T-helper 1 cell treated with Interleukin-12 subunit alpha and Interleukin-12 subunit beta and Interleukin-4 antibody, amounts not matched to agents 30 μg/mL and 1 μg/mL, for 36 hours (primary cell): Measurements from ENCODE around the gene DTWD2.
"Not testable (repeated sequence)": the region's sequence is repeated elsewhere in the genome, so short reads cannot be mapped to it uniquely, and the experiment has no call there.

Experiments
- H3K27ac Mint-ChIP-seq: one replicate; pipeline ENCODE4 v1.8.0; 2021; ENCODE audit warnings: mild to moderate bottlenecking, mixed read lengths
- H3K27me3 Mint-ChIP-seq: one replicate; pipeline ENCODE4 v1.8.0; 2021; ENCODE audit warnings: low read depth, mixed read lengths
- H3K36me3 Mint-ChIP-seq: one replicate; pipeline ENCODE4 v1.8.0; 2021; ENCODE audit warnings: low read depth, mixed read lengths
- H3K4me1 Mint-ChIP-seq: one replicate; pipeline ENCODE4 v1.8.0; 2021; ENCODE audit warnings: low read depth, mixed read lengths
- H3K4me3 Mint-ChIP-seq: one replicate; pipeline ENCODE4 v1.8.0; 2021; ENCODE audit warnings: mild to moderate bottlenecking, moderate library complexity, mixed read lengths
- H3K9me3 Mint-ChIP-seq: one replicate; pipeline ENCODE4 v1.8.0; 2021; ENCODE audit warnings: mixed read lengths

Gene DTWD2

GRCh38 chr5:118950354-118950753, 38.0 kb downstream of the DTWD2 start:
- H3K27me3 Mint-ChIP-seq, H3K36me3 Mint-ChIP-seq, H3K27ac Mint-ChIP-seq, H3K9me3 Mint-ChIP-seq, H3K4me1 Mint-ChIP-seq, H3K4me3 Mint-ChIP-seq: not testable (repeated sequence)

DNA sequence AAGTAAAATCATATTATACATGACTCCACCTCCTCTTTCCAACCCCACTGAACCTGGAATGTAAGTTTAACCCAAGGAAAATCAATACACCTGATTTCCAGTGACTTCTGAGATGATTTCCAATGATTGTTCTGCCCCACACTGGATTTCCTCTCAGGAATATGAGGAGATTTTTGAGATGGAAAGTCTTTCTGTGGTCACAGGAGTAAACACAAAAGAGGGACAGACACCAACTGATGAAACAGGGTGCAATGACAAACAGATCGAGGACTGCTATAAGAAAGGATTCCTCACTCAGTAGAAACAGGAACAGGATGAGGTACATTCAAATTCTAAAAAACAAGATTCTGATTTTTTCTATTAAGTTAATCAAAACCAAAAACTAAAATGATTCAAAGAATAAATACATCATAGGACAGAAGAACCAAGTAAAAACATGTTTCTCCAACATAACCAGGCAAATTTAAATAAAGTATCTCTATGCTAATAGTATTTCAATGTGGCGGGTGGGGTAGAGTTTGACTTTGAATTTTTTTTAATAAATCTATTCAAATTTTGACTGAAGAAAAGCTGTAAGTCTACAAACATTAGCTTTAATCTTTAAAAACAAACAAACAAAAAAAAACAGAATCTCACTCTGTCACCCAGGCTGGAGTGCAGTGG, 42.1 kb downstream of the DTWD2 start:
- H3K4me1 Mint-ChIP-seq, result no peaks in the 10 kb centered on the region
- no peak overlapping the region for H3K4me3 Mint-ChIP-seq
- no peaks in the 10 kb centered on the region for H3K9me3 Mint-ChIP-seq
- no peak overlapping the region for H3K27ac Mint-ChIP-seq
- no peaks in the 10 kb centered on the region for H3K36me3 Mint-ChIP-seq
- no peaks in the 10 kb centered on the region for H3K27me3 Mint-ChIP-seq

- H3K4me1 Mint-ChIP-seq, result no peaks in the 10 kb centered on the region
- no peaks in the 10 kb centered on the region for H3K9me3 Mint-ChIP-seq
- H3K4me3 Mint-ChIP-seq, result no peak overlapping the region
- H3K27me3 Mint-ChIP-seq, result no peaks in the 10 kb centered on the region
- no peak overlapping the region for H3K27ac Mint-ChIP-seq
- H3K36me3 Mint-ChIP-seq, result no peaks in the 10 kb centered on the region
Measured at GRCh38 chr5:118937393-118938061, 50.8 kb downstream of the DTWD2 start.

DNA sequence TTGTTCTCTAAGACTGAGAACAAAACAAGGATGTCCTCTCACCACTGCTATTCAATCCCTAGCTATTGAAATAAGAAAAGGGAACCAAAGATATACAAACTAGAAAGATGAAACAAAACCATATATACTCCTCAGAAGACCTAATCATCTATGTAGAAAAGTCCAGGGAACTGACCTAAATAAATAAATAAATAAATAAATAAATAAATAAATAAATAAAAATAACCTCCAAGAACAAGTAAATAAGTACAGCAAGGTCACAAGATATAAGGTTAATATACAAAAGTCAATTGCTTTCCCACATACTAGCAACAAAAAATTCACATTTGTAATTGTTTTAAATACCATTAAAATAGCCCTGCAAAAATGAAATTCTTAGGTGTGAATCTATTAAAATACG, 54.6 kb downstream of the DTWD2 start:
- Mint-ChIP-seq H3K27ac (no peak overlapping the region), H3K4me3 (no peak overlapping the region)

GRCh38 chr5:118931564-118931963, 56.8 kb downstream of the DTWD2 start:
- H3K9me3 Mint-ChIP-seq, result no peaks in the 10 kb centered on the region
- no peaks in the 10 kb centered on the region for H3K4me1 Mint-ChIP-seq
- H3K4me3 Mint-ChIP-seq, result no peak overlapping the region
- H3K27me3 Mint-ChIP-seq, result no peaks in the 10 kb centered on the region
- H3K36me3 Mint-ChIP-seq, result no peaks in the 10 kb centered on the region
- H3K27ac Mint-ChIP-seq, result no peak overlapping the region

More for the DNA sequence above, 54.6 kb downstream of the DTWD2 start:
- no peaks in the 10 kb centered on the region for H3K9me3 Mint-ChIP-seq
- H3K4me1 Mint-ChIP-seq, result no peaks in the 10 kb centered on the region
- H3K36me3 Mint-ChIP-seq, result no peaks in the 10 kb centered on the region
- H3K27me3 Mint-ChIP-seq, result no peaks in the 10 kb centered on the region

- Mint-ChIP-seq H3K4me1 (no peaks in the 10 kb centered on the region), H3K27ac (no peak overlapping the region), H3K36me3 (no peaks in the 10 kb centered on the region), H3K4me3 (no peak overlapping the region), H3K27me3 (no peaks in the 10 kb centered on the region), H3K9me3 (no peaks in the 10 kb centered on the region)
Measured at GRCh38 chr5:118924006-118924389, 64.3 kb downstream of the DTWD2 start.

GRCh38 chr5:118923295-118924005, 64.9 kb downstream of the DTWD2 start:
- Mint-ChIP-seq H3K27me3 (no peaks in the 10 kb centered on the region), H3K4me1 (no peaks in the 10 kb centered on the region), H3K9me3 (no peaks in the 10 kb centered on the region)

GRCh38 chr5:118921866-118922265, 66.5 kb downstream of the DTWD2 start:
- Mint-ChIP-seq H3K9me3 (no peaks in the 10 kb centered on the region), H3K27me3 (no peaks in the 10 kb centered on the region), H3K36me3 (no peaks in the 10 kb centered on the region), H3K4me3 (no peak overlapping the region), H3K27ac (no peak overlapping the region), H3K4me1 (no peaks in the 10 kb centered on the region)

More at GRCh38 chr5:118923295-118924005, 64.9 kb downstream of the DTWD2 start:
- no peak overlapping the region for H3K27ac Mint-ChIP-seq
- no peaks in the 10 kb centered on the region for H3K36me3 Mint-ChIP-seq
- H3K4me3 Mint-ChIP-seq, result no peak overlapping the region

DNA sequence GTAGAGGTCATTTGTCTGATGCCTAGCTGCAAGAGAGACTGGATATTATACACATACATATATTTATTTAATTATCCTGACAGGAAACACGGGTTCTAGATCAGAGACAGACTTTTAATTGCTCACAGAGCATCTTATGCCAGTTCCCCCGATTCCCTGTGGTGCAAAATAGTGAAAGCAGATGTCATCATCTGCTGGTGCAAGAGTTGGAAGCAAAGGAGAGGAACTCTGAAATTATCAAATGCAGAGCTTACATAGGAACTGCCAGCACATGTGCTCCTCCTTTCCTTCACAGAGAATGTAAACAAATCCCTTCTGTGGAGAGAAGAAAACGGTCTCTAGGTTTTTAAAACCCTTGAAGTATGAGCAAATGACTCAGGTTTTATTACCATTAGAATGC, 69.3 kb downstream of the DTWD2 start:
- Mint-ChIP-seq H3K27me3 (no peaks in the 10 kb centered on the region), H3K4me3 (no peak overlapping the region), H3K27ac (no peak overlapping the region)

DNA sequence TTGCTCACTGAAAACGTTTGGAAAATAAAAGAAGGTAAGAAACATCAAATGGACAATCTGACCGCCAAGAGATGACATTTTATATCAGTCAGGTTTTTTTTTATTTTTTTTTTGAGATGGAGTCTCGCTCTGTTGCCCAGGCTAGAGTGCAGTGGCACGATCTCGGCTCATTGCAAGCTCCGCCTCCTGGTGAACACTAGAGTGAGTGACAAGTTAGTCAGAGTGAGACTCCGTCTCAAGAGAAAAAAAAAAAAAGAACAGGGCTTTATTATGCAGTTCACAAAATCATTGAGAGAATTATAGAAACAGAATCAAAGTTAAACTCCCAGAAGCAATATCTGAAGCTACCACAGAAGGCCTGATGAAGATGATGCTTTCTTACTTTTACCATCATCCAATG, 70.1 kb downstream of the DTWD2 start:
- Mint-ChIP-seq H3K27me3 (no peaks in the 10 kb centered on the region), H3K4me1 (no peaks in the 10 kb centered on the region), H3K36me3 (no peaks in the 10 kb centered on the region), H3K27ac (no peak overlapping the region), H3K4me3 (no peak overlapping the region), H3K9me3 (no peaks in the 10 kb centered on the region)

More for the DNA sequence above, 69.3 kb downstream of the DTWD2 start:
- Mint-ChIP-seq H3K36me3 (no peaks in the 10 kb centered on the region), H3K9me3 (no peaks in the 10 kb centered on the region), H3K4me1 (no peaks in the 10 kb centered on the region)

DNA sequence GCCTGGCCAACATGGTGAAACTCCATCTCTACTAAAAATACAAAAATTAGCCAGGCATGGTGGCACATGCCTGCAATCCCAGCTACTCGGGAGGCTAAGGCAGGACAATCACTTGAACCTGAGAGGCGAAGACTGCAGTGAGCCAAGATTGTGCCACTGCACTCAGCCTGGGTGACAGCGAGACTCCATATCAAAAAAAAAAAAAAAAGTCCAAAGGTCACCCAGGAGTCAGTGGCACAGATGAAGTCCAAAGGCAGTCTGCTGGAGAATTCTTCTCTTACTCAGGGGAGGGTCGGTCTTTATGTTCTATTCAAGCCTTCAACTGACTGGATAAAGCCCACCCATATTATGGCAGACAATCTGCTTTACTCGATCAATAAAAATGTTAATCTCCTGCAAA, 80.8 kb downstream of the DTWD2 start:
- not testable (repeated sequence) for H3K9me3 Mint-ChIP-seq, H3K4me1 Mint-ChIP-seq, H3K4me3 Mint-ChIP-seq, H3K27ac Mint-ChIP-seq, H3K36me3 Mint-ChIP-seq, H3K27me3 Mint-ChIP-seq

- no peak overlapping the region for H3K27ac Mint-ChIP-seq
- H3K9me3 Mint-ChIP-seq, result no peaks in the 10 kb centered on the region
- no peaks in the 10 kb centered on the region for H3K4me1 Mint-ChIP-seq
- H3K27me3 Mint-ChIP-seq, result no peaks in the 10 kb centered on the region
- no peaks in the 10 kb centered on the region for H3K36me3 Mint-ChIP-seq
- no peak overlapping the region for H3K4me3 Mint-ChIP-seq
Measured at GRCh38 chr5:118906947-118907346, 81.4 kb downstream of the DTWD2 start.

GRCh38 chr5:118905196-118905595, 83.2 kb downstream of the DTWD2 start:
- H3K4me3 Mint-ChIP-seq, result no peak overlapping the region
- no peaks in the 10 kb centered on the region for H3K9me3 Mint-ChIP-seq
- H3K4me1 Mint-ChIP-seq, result no peaks in the 10 kb centered on the region
- no peak overlapping the region for H3K27ac Mint-ChIP-seq
- no peaks in the 10 kb centered on the region for H3K36me3 Mint-ChIP-seq
- H3K27me3 Mint-ChIP-seq, result no peaks in the 10 kb centered on the region

GRCh38 chr5:118902656-118903438, 85.5 kb downstream of the DTWD2 start:
- H3K36me3 Mint-ChIP-seq, result no peaks in the 10 kb centered on the region
- no peaks in the 10 kb centered on the region for H3K4me1 Mint-ChIP-seq
- H3K9me3 Mint-ChIP-seq, result no peaks in the 10 kb centered on the region
- H3K27ac Mint-ChIP-seq, result no peak overlapping the region
- H3K27me3 Mint-ChIP-seq, result no peaks in the 10 kb centered on the region
- H3K4me3 Mint-ChIP-seq, result no peak overlapping the region
